GM19351 (cell line): ENCODE measurements around the gene SASH3.

Source experiments
- ATAC-seq: cut with Tn5 transposase; IDR thresholded peaks from one replicate; pipeline ENCODE4 v1.9.1; 2021; ENCODE audit warnings: mild to moderate bottlenecking, moderate library complexity; ENCODE audit not compliant: unreplicated experiment

The SASH3 gene

DNA sequence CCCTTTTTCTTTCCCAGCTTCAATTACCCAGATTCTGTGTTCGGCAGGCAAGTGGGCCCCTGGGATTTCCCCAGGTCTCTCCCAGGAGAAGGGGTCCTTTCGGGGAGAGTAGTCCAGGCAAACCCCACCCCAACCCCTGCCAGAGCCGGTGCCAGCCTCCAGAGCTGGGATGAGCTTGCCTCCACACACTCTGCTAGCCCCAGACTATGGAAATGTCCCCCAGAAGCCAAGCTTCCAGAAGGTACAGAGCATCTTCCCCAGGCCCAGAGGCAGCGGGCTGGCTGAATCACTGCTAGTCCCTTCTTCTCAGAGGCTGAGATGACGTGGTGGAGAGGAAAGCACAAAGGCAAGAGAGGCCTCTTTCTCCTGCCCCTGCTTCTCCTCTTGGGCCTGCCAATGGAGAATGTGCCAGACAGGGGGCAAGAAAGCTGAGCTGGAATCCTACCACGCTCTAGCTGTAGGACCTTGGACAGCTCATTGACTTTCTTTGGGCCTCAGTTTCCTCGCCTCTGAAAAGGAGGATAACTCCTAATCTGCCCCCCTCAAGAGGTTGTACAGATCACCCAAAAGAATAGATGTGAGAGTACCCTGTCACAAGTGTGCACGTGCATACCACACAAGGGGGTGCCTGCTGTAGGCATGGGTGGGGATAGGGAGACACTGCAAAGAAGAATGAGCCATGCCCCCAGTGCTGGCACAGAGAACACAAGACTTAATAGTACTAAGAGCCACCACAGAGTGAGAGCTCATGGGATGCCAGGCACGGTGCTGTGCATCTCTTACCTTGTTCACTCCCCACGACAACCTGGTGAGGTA, 2.1 kb downstream of the SASH3 start:
- no peak for ATAC-seq

DNA sequence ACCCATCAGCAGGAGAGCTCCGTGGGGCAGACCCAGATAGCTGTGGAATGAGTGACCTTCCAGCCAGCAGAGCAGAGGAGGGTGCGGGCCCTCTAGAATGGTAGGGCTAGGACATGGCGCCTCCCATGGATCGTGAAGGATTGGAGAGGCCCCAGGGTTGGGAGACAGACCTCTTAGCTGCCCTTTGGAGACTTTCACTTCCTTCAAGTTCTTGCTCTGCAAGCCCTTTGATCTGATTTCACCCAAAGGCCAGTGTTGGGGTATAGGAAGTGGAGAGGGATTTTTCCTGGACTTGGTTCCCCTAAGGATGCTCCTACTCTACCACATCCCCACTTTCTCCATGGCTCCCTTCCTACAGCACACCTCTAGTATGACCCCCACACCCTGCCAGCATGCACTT, 3.0 kb downstream of the SASH3 start:
- no peak for ATAC-seq

DNA sequence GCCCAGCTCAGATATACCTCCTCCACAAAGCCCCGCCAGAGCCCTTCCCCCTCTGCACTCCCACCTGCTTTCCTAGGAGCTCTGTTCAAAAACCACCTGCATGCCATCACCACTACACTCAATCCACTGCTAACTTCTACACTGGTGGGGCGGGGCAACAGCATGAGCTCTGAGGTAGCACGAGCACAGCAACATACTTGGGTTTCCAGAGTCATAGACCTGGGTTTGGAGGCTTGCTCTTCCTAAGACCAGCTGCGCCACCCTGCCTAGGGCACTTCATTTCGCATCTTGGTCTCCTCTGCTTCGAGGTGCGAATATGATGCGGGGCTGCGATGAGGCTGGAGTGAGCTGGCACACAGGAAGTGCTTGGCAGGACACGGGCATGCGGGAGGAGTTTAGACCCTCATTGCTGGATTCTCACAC, 3.6 kb downstream of the SASH3 start:
- ATAC-seq = no peak

DNA sequence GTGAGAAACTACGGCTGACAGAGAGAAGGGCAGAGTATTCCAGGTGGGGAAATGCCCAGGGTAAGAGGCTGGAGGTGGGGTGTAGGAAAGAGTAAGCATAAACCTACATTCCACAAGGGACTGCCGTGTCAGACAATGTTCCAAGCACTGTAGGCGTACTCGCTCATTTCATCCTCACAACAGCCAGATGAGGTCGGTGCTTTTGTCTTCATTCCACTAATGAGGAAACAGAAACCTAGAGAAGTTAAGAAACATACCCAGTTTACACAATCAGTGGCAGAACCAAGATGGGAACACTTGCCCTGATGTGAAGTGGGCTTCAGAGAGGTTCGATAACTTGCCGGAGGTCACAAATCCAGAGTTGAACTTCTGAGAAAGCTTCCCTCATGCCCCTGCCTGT, 4.6 kb downstream of the SASH3 start:
- no peak for ATAC-seq

DNA sequence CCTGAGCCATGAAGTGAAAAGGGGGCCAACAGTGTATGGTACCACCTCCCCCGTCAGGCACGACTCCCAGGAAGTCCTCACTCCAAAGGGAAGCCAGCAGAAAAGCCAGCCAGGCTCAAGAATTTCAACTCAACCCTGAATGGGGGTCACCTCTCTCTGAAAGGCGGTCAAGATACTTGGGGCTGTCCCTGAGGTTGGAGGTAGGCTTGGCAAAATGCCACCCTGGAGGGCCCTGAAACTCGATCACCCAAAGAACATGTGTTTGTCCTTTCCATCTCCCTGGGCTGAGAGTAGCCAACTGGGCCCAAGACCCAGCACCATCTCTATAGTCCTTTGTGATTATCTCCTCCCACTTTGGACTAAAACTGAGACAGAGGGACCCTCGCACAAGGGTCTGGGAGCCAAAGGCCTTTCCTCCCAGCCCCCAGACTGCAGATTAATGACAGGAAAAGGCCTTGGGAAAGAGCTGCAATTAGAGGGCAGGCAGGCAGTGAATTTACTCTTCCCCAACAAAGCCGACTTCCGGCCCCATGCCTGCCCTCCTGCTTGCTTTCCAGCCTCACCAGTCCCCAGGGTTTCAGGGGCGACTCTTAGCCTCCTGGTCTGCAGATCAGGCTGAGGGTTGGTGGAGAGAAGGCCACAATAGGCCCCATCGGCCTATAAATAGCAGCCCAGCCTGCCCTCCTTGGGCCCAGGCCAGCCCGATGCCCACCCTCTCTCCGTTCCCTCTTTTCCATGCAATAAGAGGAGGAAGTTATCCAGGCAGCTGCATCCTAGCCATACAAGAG, 5.6 kb downstream of the SASH3 start:
- no peak for ATAC-seq

DNA sequence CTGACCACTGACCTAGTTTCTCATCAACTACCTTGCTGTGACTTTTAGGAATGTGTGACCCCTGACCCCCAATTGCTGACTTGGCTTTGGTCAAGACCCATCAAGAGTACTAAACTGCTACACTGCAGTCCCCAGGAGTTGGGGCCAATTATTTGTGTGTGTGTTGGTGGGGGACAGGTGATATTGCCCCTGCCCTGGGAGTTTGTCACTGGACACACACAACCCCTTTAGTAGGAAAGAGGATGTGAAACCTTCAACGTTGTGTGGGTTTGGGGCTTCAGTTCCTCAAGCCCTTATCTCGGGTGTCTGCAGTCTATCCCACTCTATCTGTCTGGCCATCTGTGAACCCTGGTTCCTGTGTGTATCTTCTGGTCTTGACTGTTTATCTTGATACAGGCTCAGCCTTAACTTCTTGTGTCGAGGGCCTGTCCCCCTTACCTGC, 6.5 kb downstream of the SASH3 start:
- peak; percentile 84 for ATAC-seq

DNA sequence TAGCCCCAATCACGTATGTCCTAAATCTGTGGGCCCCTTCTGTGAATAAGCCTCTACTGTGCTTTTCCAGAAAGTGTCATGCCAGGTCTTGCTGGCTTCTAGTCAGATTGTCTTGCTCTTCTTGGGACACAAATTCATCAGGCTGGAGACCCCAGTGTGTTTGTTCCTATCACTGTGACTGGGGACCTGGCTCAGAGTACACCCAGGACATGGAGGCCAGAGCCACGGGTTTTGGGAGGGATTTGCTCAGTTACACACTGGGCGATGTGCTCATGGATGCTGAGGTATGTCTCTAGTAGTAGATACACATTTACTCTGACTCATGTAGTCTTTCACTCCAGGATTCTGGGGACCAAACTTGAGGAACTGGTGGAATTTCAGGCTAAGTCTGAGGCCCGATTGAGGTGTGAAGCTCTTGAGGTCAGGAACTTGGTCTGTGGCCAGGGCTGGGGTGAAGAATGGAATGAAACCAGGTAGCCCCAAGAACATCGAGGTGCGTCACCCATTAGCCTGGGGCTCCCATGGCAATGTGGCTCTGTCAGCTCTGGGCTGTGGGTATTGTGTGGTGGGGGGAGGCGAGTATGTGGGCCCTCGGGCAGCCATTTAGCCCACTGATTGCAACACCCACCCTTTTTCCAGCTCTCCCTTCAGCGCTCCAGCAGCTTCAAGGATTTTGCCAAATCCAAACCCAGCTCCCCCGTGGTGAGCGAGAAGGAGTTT, 7.7 kb downstream of the SASH3 start:
- no peak for ATAC-seq

DNA sequence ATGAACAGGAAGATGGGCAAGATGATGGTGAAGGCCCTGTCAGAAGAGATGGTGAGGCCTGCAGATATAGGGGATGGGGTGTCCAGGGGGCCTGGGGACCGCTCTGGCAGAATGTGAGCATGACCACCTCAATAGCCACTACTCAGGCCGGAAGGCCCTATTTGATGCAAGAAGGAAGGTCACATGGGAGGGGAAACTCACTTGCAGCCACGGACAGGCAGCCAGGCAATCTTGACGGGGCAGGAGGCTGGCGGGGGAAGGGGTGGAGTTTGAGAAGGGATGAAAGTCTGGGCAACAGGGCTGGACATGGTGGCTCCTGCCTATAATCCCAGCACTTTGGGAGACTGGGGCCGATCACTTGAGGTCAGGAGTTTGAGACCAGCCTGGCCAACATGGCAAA, 8.8 kb downstream of the SASH3 start:
- ATAC-seq = no peak

DNA sequence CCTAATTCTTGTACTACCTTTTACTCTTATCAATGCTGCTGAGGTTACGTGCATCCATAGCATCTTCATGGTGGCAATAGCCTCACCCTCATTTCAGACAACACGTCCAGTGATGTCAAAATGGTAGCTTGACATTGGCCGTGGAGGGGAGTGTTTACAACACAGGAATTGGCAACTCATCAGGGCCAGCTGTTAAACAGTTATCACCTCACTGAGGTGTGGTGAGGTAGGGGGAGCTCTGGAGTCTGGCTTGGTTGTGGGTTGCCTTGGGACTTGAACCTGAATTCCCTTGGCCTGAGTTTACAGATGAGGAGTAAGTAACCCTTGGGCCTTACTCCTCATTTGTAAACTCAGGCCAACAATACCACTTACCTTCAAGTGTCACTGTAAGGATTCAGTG, 10.4 kb downstream of the SASH3 start:
- ATAC-seq = no peak

DNA sequence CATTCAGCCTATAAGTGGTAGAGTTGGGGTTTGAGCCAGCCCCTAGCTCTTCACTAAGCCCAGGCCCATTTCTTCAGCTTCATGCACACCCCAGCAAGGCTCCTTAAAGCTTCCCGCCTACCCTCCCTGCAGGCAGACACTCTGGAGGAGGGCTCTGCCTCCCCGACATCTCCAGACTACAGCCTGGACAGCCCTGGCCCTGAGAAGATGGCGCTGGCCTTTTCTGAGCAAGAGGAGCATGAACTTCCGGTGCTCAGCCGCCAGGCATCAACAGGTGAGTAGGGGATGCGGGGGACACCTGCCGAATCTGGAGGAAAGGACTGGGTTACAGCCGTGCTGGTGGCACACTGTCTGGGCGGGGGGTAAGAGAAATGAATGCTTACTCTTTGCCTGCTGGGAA, 11.1 kb downstream of the SASH3 start:
- ATAC-seq = no peak

DNA sequence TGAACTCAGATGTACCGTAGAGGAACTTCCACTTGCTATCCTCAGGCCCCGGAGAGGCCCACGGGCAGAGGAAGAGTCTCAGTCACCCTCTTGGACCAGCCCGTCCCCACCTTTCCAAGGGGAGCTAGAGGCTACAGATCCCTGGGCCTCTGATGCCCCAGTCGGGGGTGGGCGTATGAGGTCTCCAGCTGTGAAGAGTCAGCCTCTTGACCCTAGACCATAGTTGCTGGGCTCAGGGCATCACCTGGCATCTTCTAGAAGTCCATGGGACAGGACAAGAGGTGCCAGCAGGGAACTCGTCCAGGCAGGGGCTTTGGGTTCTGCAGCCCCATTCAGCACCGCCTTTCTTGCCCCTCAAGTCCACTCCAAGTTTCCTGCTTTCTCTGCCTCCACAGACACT, 11.6 kb downstream of the SASH3 start:
- no peak for ATAC-seq

DNA sequence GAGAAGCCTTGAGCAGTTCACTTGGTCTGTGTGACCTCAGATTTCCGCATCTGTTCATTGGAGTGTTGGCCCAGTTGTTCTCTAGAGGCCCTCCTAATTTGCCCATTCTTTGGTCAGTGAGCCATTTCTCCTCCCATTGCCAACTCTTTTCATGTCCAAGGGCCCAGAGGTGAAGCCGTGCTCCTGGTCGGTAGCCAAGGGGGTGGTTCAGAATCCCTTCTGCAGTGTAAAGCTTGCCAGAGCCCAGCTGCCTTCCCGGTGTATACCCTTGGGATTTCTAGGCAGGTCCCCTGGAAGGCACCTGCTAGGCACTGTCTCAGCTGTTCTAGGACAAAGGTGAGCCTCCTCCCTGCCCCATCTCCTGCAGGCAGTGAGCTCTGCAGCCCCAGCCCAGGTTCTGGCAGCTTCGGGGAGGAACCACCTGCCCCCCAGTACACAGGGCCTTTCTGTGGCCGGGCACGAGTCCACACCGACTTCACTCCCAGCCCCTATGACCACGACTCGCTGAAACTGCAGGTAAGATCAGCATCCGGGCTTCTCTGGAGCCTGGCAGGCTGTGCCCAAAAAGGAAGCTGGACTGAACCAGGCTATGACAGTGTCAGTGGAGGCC, 12.3 kb downstream of the SASH3 start:
- ATAC-seq = no peak

DNA sequence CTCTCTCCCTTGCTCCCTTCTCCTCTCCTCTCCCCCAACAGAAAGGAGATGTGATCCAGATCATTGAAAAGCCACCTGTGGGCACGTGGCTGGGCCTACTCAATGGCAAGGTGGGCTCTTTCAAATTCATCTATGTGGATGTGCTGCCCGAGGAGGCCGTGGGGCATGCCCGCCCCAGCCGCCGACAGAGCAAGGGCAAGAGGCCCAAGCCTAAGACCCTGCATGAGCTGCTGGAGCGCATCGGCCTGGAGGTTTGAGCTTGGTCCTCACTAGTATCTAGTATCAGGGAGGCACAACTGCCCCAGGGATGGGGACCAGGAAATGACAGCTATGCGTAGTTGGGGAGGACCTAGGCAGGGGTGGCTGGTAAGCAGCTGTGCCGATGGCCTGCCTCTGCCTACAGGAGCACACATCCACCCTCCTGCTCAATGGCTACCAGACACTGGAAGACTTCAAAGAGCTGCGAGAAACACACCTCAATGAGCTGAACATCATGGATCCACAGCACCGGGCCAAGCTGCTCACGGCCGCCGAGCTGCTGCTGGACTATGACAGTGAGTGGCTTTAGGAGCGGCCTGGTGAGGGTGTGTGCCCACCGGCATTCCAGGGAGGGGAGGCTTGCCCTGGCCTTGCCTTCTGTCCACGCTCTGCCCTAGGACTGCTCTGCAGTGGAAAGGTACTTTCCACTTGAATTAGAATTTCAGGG, 13.0 kb downstream of the SASH3 start:
- no peak for ATAC-seq

DNA sequence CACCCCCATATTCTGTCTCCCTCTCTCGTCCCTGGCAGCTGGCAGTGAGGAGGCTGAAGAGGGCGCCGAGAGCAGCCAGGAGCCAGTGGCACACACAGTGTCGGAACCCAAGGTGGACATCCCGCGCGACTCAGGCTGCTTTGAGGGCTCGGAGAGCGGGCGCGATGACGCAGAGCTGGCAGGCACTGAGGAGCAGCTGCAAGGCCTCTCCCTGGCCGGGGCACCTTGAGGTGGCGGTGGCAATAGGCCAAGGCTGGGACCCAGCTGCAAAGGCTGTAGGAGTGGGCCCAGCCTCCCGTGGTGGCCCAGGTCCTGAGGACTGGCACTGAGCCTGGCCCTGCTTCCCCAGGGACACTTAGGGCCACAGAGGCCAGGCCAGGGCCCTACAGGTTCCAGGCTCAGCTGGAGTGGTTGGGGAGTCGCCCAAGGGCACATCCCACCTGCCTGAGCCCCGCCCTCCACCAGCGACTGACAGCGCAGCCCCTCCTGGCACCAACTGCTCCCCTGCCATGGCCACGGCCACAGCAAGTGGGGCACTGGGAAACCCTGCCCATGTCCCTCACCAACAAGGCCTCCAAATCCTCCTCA, 13.9 kb downstream of the SASH3 start:
- ATAC-seq = no peak

DNA sequence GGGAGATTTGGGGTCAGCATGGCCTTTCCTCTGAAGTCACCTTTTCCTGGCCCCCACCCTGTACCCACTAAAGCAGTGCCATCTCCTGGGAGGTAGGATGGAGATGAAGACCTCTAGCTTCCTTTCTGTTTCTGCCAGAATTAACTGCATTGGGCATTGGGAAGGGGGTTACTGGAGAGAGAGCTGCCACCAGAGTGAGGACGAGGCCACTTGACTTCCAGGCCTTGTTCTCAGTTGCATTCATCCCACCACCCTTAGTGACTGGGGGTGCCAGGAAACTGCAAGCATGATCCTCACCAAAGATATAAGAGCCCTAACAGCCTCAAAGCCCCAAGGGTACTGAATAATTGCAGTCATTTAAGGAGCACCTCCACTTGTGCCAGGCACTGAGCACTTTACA, 15.8 kb downstream of the SASH3 start:
- no peak for ATAC-seq

DNA sequence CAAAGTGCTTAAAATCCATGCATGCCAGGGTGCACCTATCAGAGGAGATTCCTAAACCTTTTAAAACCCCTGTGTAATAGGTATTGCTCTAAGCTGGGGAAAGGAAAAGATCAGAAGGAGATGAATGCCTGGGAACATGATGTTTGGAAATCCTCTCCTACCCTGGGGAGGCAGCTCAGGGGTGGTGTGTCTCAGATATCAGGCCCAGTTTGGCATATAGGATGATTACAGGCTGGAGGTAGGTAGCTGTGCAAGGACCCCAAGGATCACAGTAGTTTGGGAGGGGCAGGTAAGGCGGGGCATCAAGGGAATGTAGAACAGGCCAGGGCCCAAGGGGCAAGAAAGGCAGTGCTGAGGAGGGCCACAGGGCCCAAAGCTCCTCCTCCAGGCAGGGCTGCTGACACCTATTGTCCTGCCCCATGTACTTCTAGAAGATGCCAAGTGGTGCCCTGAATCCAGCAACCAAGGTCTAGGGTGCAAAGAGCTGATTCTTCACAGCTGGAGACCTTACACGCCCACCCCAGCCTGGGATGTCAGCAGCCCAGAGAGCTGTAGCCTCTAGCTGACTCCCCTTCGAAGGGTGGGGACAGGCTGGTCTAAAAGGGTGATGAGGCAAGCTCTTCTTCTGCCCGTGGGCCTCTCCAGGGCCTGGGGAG, 17.6 kb downstream of the SASH3 start:
- no peak for ATAC-seq

DNA sequence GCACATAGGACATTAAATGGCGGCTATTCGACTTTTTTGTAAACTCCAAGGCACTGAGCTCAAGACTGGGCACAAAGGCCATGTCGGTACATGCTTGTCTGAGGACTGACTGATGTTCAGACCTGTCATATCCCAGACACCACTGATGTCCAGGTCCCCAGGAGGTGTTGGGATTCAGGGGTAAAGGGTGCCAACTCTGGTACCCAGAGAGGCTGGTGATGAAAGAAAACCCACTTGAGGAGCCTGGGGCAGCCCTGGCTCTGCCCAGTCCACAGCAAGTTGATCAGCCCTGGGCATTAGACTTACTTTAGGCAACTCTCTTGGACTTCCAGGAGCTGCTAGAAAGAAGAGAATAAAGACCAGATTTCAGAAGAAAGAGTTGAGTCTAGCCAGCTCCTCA, 18.7 kb downstream of the SASH3 start:
- ATAC-seq = no peak

DNA sequence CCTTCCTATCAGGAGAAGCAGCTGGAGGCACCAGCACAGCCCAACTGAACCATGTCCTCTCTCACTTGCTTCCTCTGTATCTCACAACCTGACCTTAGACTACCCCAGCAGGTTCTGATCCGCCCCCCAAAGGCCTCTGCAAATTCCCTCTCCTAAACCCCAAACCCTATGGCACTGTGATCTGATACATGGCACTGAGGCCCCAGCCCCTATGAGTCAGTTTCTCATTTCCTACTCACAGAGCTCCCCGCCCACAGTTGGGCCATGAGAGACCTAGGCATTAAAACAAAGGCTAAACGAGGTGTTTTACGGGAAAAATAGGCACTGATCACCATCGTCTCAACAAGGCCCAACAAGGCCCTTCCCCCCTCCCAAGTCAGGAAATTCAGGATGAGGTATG, 19.1 kb downstream of the SASH3 start:
- no peak for ATAC-seq

DNA sequence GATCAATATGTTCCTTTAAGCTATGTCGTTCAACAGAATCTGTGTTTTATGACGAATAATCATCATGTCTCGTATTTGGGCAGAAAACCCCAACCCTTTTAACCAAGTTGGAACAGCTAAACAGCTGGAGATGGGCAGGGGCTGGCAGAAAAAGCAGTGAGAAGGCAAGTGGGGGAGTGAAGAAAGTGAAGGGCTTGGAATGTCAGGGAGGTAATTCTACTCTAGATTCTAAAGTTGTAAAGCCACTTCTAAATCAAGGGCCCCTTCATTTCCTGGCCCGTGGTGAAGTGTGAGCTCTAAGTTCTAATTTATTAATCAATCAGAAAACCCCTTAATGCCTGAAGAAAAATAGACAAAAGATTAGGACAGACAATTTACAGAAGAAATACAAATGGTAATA, 20.4 kb downstream of the SASH3 start:
- no peak for ATAC-seq

DNA sequence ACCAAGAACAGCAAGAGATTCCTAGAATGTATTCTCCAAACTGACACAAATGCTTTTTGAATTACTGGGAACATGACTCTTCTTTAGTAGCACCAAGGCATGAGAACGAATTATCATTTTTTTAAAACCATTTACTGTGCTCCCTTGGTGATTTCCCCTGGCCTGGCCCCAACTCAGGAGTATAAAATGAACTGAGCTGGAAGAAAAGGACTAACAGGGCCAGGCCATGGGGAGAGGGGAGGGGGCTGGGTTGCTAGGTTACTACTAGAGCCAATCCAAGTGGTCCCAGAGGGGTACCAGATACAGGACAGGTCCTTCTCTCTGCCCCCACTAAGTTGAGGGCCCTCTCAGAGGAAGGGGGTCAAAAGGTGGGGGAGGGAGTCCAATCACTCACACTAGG, 23.1 kb downstream of the SASH3 start:
- no peak for ATAC-seq
